Mesenchymal stem cell (in vitro differentiated cells and primary cell): ENCODE results near the gene FOXK1.

Experiments
- DNase-seq: peaks from one replicate; pipeline ENCODE4 v3.0.0-alpha.2; 2013
- H2AFZ ChIP-seq: one replicate; pipeline ENCODE4 v1.6.1; 2013; ENCODE audit warnings: low read depth, mild to moderate bottlenecking, control low read depth, inconsistent platforms, low read length, moderate library complexity
- H2AK5ac ChIP-seq: 2 replicates; pipeline ENCODE4 v1.6.1; 2013; ENCODE audit warnings: low read length, moderate library complexity, mild to moderate bottlenecking, inconsistent platforms; ENCODE audit not compliant: severe bottlenecking
- H2BK120ac ChIP-seq: one replicate; pipeline ENCODE4 v1.6.1; 2013; ENCODE audit warnings: low read depth, mild to moderate bottlenecking, inconsistent platforms, low read length, moderate library complexity
- H2BK12ac ChIP-seq, 2 experiments: one replicate each; pipeline ENCODE4 v1.6.1; 2013; ENCODE audit warnings: inconsistent platforms in 2 of 2, low read length in 2 of 2, mild to moderate bottlenecking in 2 of 2, moderate library complexity in 2 of 2, control low read depth in 1 of 2
- H2BK15ac ChIP-seq: one replicate; pipeline ENCODE4 v1.6.1; 2013; ENCODE audit warnings: mild to moderate bottlenecking, low read depth, inconsistent platforms; ENCODE audit not compliant: poor library complexity, severe bottlenecking
- H2BK5ac ChIP-seq: 2 replicates; pipeline ENCODE4 v1.6.1; 2013; ENCODE audit warnings: low read depth, mild to moderate bottlenecking, low read length, control low read depth, inconsistent platforms; ENCODE audit not compliant: poor library complexity, severe bottlenecking
- H3K14ac ChIP-seq, 2 experiments: one replicate each; pipeline ENCODE4 v1.6.1; 2013; ENCODE audit warnings: inconsistent platforms in 2 of 2, low read length in 2 of 2, control low read depth in 1 of 2, mild to moderate bottlenecking in 1 of 2, moderate library complexity in 1 of 2
- H3K18ac ChIP-seq, 2 experiments: one replicate each; pipeline ENCODE4 v1.6.1; 2013; ENCODE audit warnings: inconsistent platforms in 2 of 2, low read length in 2 of 2, control low read depth in 1 of 2, low read depth in 1 of 2, mild to moderate bottlenecking in 1 of 2
- H3K23ac ChIP-seq, 2 experiments: one replicate each; pipeline ENCODE4 v1.6.1; 2013; ENCODE audit warnings: inconsistent platforms in 2 of 2, low read length in 2 of 2, mild to moderate bottlenecking in 2 of 2, moderate library complexity in 2 of 2, control low read depth in 1 of 2
- H3K27ac ChIP-seq: 2 replicates; pipeline ENCODE4 v1.5.1; 2013; ENCODE audit warnings: mild to moderate bottlenecking, moderate library complexity, low read length, control low read depth, inconsistent platforms; ENCODE audit not compliant: poor library complexity, severe bottlenecking
- H3K27me3 ChIP-seq, 2 experiments: 2 replicates each; pipeline versions ENCODE4 v1.6.1 to v1.7.0; 2013; ENCODE audit warnings: low read length in 2 of 2, mild to moderate bottlenecking in 2 of 2, moderate library complexity in 2 of 2, control low read depth in 1 of 2, inconsistent platforms in 1 of 2; ENCODE audit not compliant: control insufficient read depth in 1 of 2, insufficient read depth in 1 of 2
- H3K36me3 ChIP-seq, 2 experiments: 2 replicates each; pipeline versions ENCODE4 v1.6.1 to v1.7.0; 2013; ENCODE audit warnings: low read length in 2 of 2, control low read depth in 1 of 2, inconsistent platforms in 1 of 2, low read depth in 1 of 2, mild to moderate bottlenecking in 1 of 2; ENCODE audit not compliant: insufficient read depth in 2 of 2, control insufficient read depth in 1 of 2
- H3K4ac ChIP-seq, 2 experiments: one replicate each; pipeline ENCODE4 v1.6.1; 2013; ENCODE audit warnings: inconsistent platforms in 2 of 2, low read length in 2 of 2, mild to moderate bottlenecking in 2 of 2, moderate library complexity in 2 of 2, control low read depth in 1 of 2, low read depth in 1 of 2
- H3K4me1 ChIP-seq: 2 replicates; pipeline ENCODE4 v1.6.1; 2013; ENCODE audit warnings: low read depth, low read length, control low read depth; ENCODE audit not compliant: control insufficient read depth, insufficient read depth
- H3K4me2 ChIP-seq: 2 replicates; pipeline ENCODE4 v1.6.1; 2013; ENCODE audit warnings: low read length, mild to moderate bottlenecking, inconsistent platforms; ENCODE audit not compliant: poor library complexity, severe bottlenecking
- H3K4me3 ChIP-seq, 2 experiments: 2 replicates each; pipeline versions ENCODE4 v1.5.1 to v1.7.0; 2013; ENCODE audit warnings: low read length in 2 of 2, mild to moderate bottlenecking in 2 of 2, control low read depth in 1 of 2, low read depth in 1 of 2; ENCODE audit not compliant: insufficient read depth in 1 of 2
- H3K79me1 ChIP-seq: replicated peaks from 2 replicates; pipeline ENCODE4 v1.6.1; 2013; ENCODE audit warnings: mild to moderate bottlenecking, control low read depth, low read length, inconsistent platforms; ENCODE audit not compliant: poor library complexity, severe bottlenecking
- H3K9ac ChIP-seq: 2 replicates; pipeline ENCODE4 v1.7.0; 2013; ENCODE audit warnings: mild to moderate bottlenecking, low read length, moderate library complexity
- H3K9me3 ChIP-seq: 2 replicates; pipeline ENCODE4 v1.7.0; 2013; ENCODE audit warnings: mild to moderate bottlenecking, low read length; ENCODE audit not compliant: control insufficient read depth
- H4K8ac ChIP-seq: one replicate; pipeline ENCODE4 v1.6.1; 2013; ENCODE audit warnings: inconsistent platforms, mild to moderate bottlenecking, low read length, moderate library complexity
- H4K91ac ChIP-seq: one replicate; pipeline ENCODE4 v1.6.1; 2013; ENCODE audit warnings: mild to moderate bottlenecking, low read length, inconsistent platforms
- WGBS: methylation state at CpG from one replicate; pipeline ENCODE4 v1.1.7; 2013; ENCODE audit warnings: mixed read lengths; 5-methylcytosine and 5-hydroxymethylcytosine counted together

Gene FOXK1

GRCh38 chr7:4782333-4783291, 100.5 kb downstream of the FOXK1 start:
- no peaks in the 10 kb centered on the region for H3K27me3 ChIP-seq

GRCh38 chr7:4783292-4783652, 101.2 kb downstream of the FOXK1 start:
- H3K27ac ChIP-seq: no peak overlapping the region
- H3K36me3 ChIP-seq: peaks cover 79 to 80% of the 10 kb centered on the region in 2 experiments
- H2BK15ac ChIP-seq: no peak overlapping the region
- no peak overlapping the region for H2BK5ac ChIP-seq
- no peak overlapping the region for H2AK5ac ChIP-seq
- H4K8ac ChIP-seq: no peak overlapping the region
- H3K23ac ChIP-seq: no peak overlapping the region
- H3K79me1 ChIP-seq: peaks cover 58% of the 10 kb centered on the region
- DNase-seq: no peak
- H3K4me1 ChIP-seq: peaks cover 4% of the 10 kb centered on the region
- no peak overlapping the region for H2BK120ac ChIP-seq
- no peak overlapping the region for H3K9ac ChIP-seq
- H3K4me3 ChIP-seq: no peak overlapping the region
- H3K18ac ChIP-seq: no peak overlapping the region
- 95% methylated on average over 8 of the region's 16 CpGs for WGBS
- no peak overlapping the region for H3K4me2 ChIP-seq
- H4K91ac ChIP-seq: no peak overlapping the region
- no peak overlapping the region for H3K4ac ChIP-seq
- no peaks in the 10 kb centered on the region for H3K27me3 ChIP-seq
- H2BK12ac ChIP-seq: no peak overlapping the region
- H2AFZ ChIP-seq: no peak overlapping the region
- no peaks in the 10 kb centered on the region for H3K9me3 ChIP-seq
- H3K14ac ChIP-seq: no peak overlapping the region

More at GRCh38 chr7:4782333-4783291, 100.5 kb downstream of the FOXK1 start:
- no peak overlapping the region for H3K4me2 ChIP-seq
- no peak overlapping the region for H3K27ac ChIP-seq
- no peak overlapping the region for H3K18ac ChIP-seq
- H3K36me3 ChIP-seq: peaks cover 73 to 80% of the 10 kb centered on the region in 2 experiments
- H2BK15ac ChIP-seq: no peak overlapping the region
- H3K79me1 ChIP-seq: peaks cover 56% of the 10 kb centered on the region
- H3K23ac ChIP-seq: peak overlapping the region in 1 of 2 experiments; percentile 3
- no peak overlapping the region for H3K4ac ChIP-seq
- no peak overlapping the region for H3K9ac ChIP-seq
- H3K4me3 ChIP-seq: no peak overlapping the region
- DNase-seq: no peak
- no peaks in the 10 kb centered on the region for H3K9me3 ChIP-seq
- H4K91ac ChIP-seq: no peak overlapping the region
- no peak overlapping the region for H2BK120ac ChIP-seq
- no peak overlapping the region for H4K8ac ChIP-seq
- no peak overlapping the region for H2AK5ac ChIP-seq
- no peak overlapping the region for H2AFZ ChIP-seq
- H3K14ac ChIP-seq: no peak overlapping the region
- no peak overlapping the region for H2BK5ac ChIP-seq
- 97% methylated on average over 36 of the region's 36 CpGs for WGBS
- peaks cover 7% of the 10 kb centered on the region for H3K4me1 ChIP-seq
- H2BK12ac ChIP-seq: no peak overlapping the region

- 97% methylated on average over 35 of the region's 40 CpGs for WGBS
These were observed 101.8 kb downstream of the FOXK1 start for GRCh38 chr7:4783762-4784351.

GRCh38 chr7:4784799-4785198, 102.7 kb downstream of the FOXK1 start:
- Histone ChIP-seq H3K9ac (no peak overlapping the region), H3K14ac (no peak overlapping the region), H3K9me3 (no peaks in the 10 kb centered on the region), H2AK5ac (no peak overlapping the region), H3K4ac (no peak overlapping the region), H2BK5ac (no peak overlapping the region), H3K36me3 (peaks cover 84 to 94% of the 10 kb centered on the region in 2 experiments), H2BK120ac (no peak overlapping the region), H4K8ac (no peak overlapping the region), H2AFZ (no peak overlapping the region), H2BK12ac (no peak overlapping the region), H2BK15ac (no peak overlapping the region), H4K91ac (no peak overlapping the region), H3K79me1 (peaks cover 60% of the 10 kb centered on the region), H3K4me2 (no peak overlapping the region), H3K18ac (no peak overlapping the region), H3K23ac (no peak overlapping the region), H3K27ac (no peak overlapping the region), H3K4me3 (no peak overlapping the region), H3K4me1 (peaks cover 3% of the 10 kb centered on the region), H3K27me3 (no peaks in the 10 kb centered on the region)
- DNase-seq: no peak
- 96% methylated on average over 19 of the region's 19 CpGs for WGBS

More at GRCh38 chr7:4783762-4784351, 101.8 kb downstream of the FOXK1 start:
- no peak overlapping the region for H2AFZ ChIP-seq
- H3K23ac ChIP-seq: no peak overlapping the region
- H2AK5ac ChIP-seq: no peak overlapping the region
- no peak overlapping the region for H3K9ac ChIP-seq
- no peak overlapping the region for H2BK5ac ChIP-seq
- H3K4me3 ChIP-seq: no peak overlapping the region
- H3K36me3 ChIP-seq: peaks cover 85% of the 10 kb centered on the region in 2 experiments
- H3K4ac ChIP-seq: no peak overlapping the region
- H4K8ac ChIP-seq: no peak overlapping the region
- no peak overlapping the region for H2BK12ac ChIP-seq
- H2BK15ac ChIP-seq: no peak overlapping the region
- no peak overlapping the region for H4K91ac ChIP-seq
- H3K4me2 ChIP-seq: no peak overlapping the region
- no peaks in the 10 kb centered on the region for H3K9me3 ChIP-seq
- H2BK120ac ChIP-seq: no peak overlapping the region
- H3K27me3 ChIP-seq: no peaks in the 10 kb centered on the region
- no peak overlapping the region for H3K18ac ChIP-seq
- H3K79me1 ChIP-seq: peaks cover 58% of the 10 kb centered on the region
- DNase-seq: no peak
- no peak overlapping the region for H3K14ac ChIP-seq
- H3K4me1 ChIP-seq: peaks cover 3% of the 10 kb centered on the region
- no peak overlapping the region for H3K27ac ChIP-seq
